ENCODE data around the gene PYROXD2. TPM values are rescaled to one million over a fixed set of nuclear protein-coding genes. Genes with fewer than 3 reads are reported as not detected.

PYROXD2 gene
- total and polyA plus RNA-seq, 2 of the 8 experiments (the other 6 are each of a cell fraction or from before 2014, with no cell fraction given): 3.2 to 5.4 TPM

GRCh38 chr10:98415731-98416119 lies 743 bp upstream of the PYROXD2 start (continued):
- TF ChIP-seq RAD21 (IDR thresholded peaks at IDR 0.05 in 1 of 2, conservative IDR thresholded peaks at IDR 0.05 in 1 of 2; ENCODE audit: low read depth in 2 of 2, low read length in 2 of 2): no peak
- no peak for TF ChIP-seq BRCA1 (IDR thresholded peaks at IDR 0.05; ENCODE audit: low read depth, low read length)
- TF ChIP-seq ASH2L (IDR thresholded peaks at IDR 0.05; ENCODE audit: low read length): no peak
- TF ChIP-seq HDAC2 (IDR thresholded peaks at IDR 0.05; ENCODE audit: borderline replicate concordance in 1 of 2, low read depth in 2 of 2, low read length in 2 of 2): no peak
- no peak for TF ChIP-seq GTF2F1 (IDR thresholded peaks at IDR 0.05; ENCODE audit: borderline replicate concordance, low read depth, low read length)
- TF ChIP-seq CTBP2 (IDR thresholded peaks at IDR 0.05; ENCODE audit: borderline replicate concordance, insufficient read depth, insufficient read length, low read length): no peak
- TF ChIP-seq EZH2 (IDR thresholded peaks at IDR 0.05; ENCODE audit: low read depth, low read length, severe bottlenecking): no peak
- no peak for TF ChIP-seq KDM1A (IDR thresholded peaks at IDR 0.05; ENCODE audit: borderline replicate concordance, low read length)
- TF ChIP-seq ZNF274 (IDR thresholded peaks at IDR 0.05; ENCODE audit: borderline replicate concordance, extremely low read depth, low read length): no peak
- TF ChIP-seq SP4 (IDR thresholded peaks at IDR 0.05; ENCODE audit: low read length): no peak
- TF ChIP-seq POLR2A (IDR thresholded peaks at IDR 0.05; ENCODE audit: control extremely low read depth in 1 of 2, low read depth in 2 of 2, low read length in 2 of 2): no peak

Measured in H1 (cell line).